Dendritic cell treated with granulocyte-macrophage colony-stimulating factor and Interleukin-4, amounts not matched to agents 40 ng/mL and 50 ng/mL, for 4 days (primary cell): Measurements from ENCODE around the gene LRFN3.
"Not testable (repeated sequence)": the region's sequence is repeated elsewhere in the genome, so short reads cannot be mapped to it uniquely, and the experiment has no call there.

Source experiments
- H3K27ac Mint-ChIP-seq: one replicate; pipeline ENCODE4 v1.8.0; 2022; ENCODE audit warnings: mild to moderate bottlenecking, mixed read lengths
- H3K27me3 Mint-ChIP-seq: one replicate; pipeline ENCODE4 v1.8.0; 2022; ENCODE audit warnings: mild to moderate bottlenecking, mixed read lengths
- H3K36me3 Mint-ChIP-seq: one replicate; pipeline ENCODE4 v1.8.0; 2022; ENCODE audit warnings: low read depth, mixed read lengths
- H3K4me1 Mint-ChIP-seq: one replicate; pipeline ENCODE4 v1.8.0; 2022; ENCODE audit warnings: low read depth, mixed read lengths
- H3K4me3 Mint-ChIP-seq: one replicate; pipeline ENCODE4 v1.8.0; 2022; ENCODE audit warnings: mild to moderate bottlenecking, moderate library complexity, mixed read lengths
- H3K9me3 Mint-ChIP-seq: one replicate; pipeline ENCODE4 v1.8.0; 2022; ENCODE audit warnings: mixed read lengths
- intact Hi-C: fragments of 100-400 bp; cut with micrococcal nuclease; formaldehyde crosslinking; loops from one replicate; pipeline ENCODE4 v1.15.0; 2022

Gene LRFN3

GRCh38 chr19:35938282-35939224 lies 2.4 kb downstream of the LRFN3 start:
- peaks cover 7% of the 10 kb centered on the region for H3K4me1 Mint-ChIP-seq
- H3K9me3 Mint-ChIP-seq, result no peaks in the 10 kb centered on the region
- peaks cover 46% of the 10 kb centered on the region for H3K27me3 Mint-ChIP-seq
- intact Hi-C loops, result no loop called here
- H3K36me3 Mint-ChIP-seq, result no peaks in the 10 kb centered on the region
- no peak overlapping the region for H3K27ac Mint-ChIP-seq
- no peak overlapping the region for H3K4me3 Mint-ChIP-seq

GRCh38 chr19:35939307-35940077 lies 3.3 kb downstream of the LRFN3 start:
- H3K9me3 Mint-ChIP-seq, result no peaks in the 10 kb centered on the region
- H3K36me3 Mint-ChIP-seq, result no peaks in the 10 kb centered on the region
- peaks cover 48% of the 10 kb centered on the region for H3K27me3 Mint-ChIP-seq
- H3K4me1 Mint-ChIP-seq, result peaks cover 7% of the 10 kb centered on the region
- intact Hi-C loops, result no loop called here
- no peak overlapping the region for H3K27ac Mint-ChIP-seq
- no peak overlapping the region for H3K4me3 Mint-ChIP-seq

GRCh38 chr19:35940078-35940775 lies 4.1 kb downstream of the LRFN3 start:
- intact Hi-C loops, result no loop called here
- Mint-ChIP-seq H3K4me3 (no peak overlapping the region), H3K27me3 (peaks cover 42% of the 10 kb centered on the region), H3K27ac (no peak overlapping the region), H3K4me1 (peaks cover 7% of the 10 kb centered on the region), H3K36me3 (no peaks in the 10 kb centered on the region), H3K9me3 (no peaks in the 10 kb centered on the region)

- H3K27ac Mint-ChIP-seq, result no peak overlapping the region
- H3K4me1 Mint-ChIP-seq, result peaks cover 5% of the 10 kb centered on the region
- no peak overlapping the region for H3K4me3 Mint-ChIP-seq
- intact Hi-C loops, result no loop called here
- no peaks in the 10 kb centered on the region for H3K36me3 Mint-ChIP-seq
- no peaks in the 10 kb centered on the region for H3K9me3 Mint-ChIP-seq
- peaks cover 38% of the 10 kb centered on the region for H3K27me3 Mint-ChIP-seq
These were observed 4.7 kb downstream of the LRFN3 start for GRCh38 chr19:35940839-35941238.

- Mint-ChIP-seq H3K27me3 (peaks cover 29% of the 10 kb centered on the region), H3K36me3 (no peaks in the 10 kb centered on the region), H3K4me3 (no peak overlapping the region), H3K9me3 (no peaks in the 10 kb centered on the region), H3K27ac (no peak overlapping the region), H3K4me1 (no peaks in the 10 kb centered on the region)
- intact Hi-C loops, result no loop called here
These were observed 6.1 kb downstream of the LRFN3 start for GRCh38 chr19:35942235-35942634.

- H3K36me3 Mint-ChIP-seq, result no peaks in the 10 kb centered on the region
These were observed 7.4 kb downstream of the LRFN3 start for GRCh38 chr19:35943321-35944301.

GRCh38 chr19:35944556-35944955 lies 8.4 kb downstream of the LRFN3 start:
- H3K27ac Mint-ChIP-seq, result no peak overlapping the region
- intact Hi-C loops, result no loop called here
- no peaks in the 10 kb centered on the region for H3K9me3 Mint-ChIP-seq
- H3K27me3 Mint-ChIP-seq, result peaks cover 23% of the 10 kb centered on the region
- H3K4me3 Mint-ChIP-seq, result no peak overlapping the region
- H3K36me3 Mint-ChIP-seq, result no peaks in the 10 kb centered on the region
- peaks cover 4% of the 10 kb centered on the region for H3K4me1 Mint-ChIP-seq

More at GRCh38 chr19:35943321-35944301, 7.4 kb downstream of the LRFN3 start:
- Mint-ChIP-seq H3K27me3 (peaks cover 20% of the 10 kb centered on the region), H3K4me1 (no peaks in the 10 kb centered on the region), H3K9me3 (no peaks in the 10 kb centered on the region), H3K27ac (no peak overlapping the region), H3K4me3 (no peak overlapping the region)
- intact Hi-C loops, result no loop called here

GRCh38 chr19:35945121-35945790 lies 9.1 kb downstream of the LRFN3 start:
- H3K27me3 Mint-ChIP-seq, result peaks cover 23% of the 10 kb centered on the region
- H3K4me3 Mint-ChIP-seq, result no peak overlapping the region
- intact Hi-C loops, result no loop called here
- H3K27ac Mint-ChIP-seq, result no peak overlapping the region
- no peaks in the 10 kb centered on the region for H3K9me3 Mint-ChIP-seq
- no peaks in the 10 kb centered on the region for H3K36me3 Mint-ChIP-seq
- peaks cover 4% of the 10 kb centered on the region for H3K4me1 Mint-ChIP-seq

- Mint-ChIP-seq H3K27me3 (peaks cover 21% of the 10 kb centered on the region), H3K27ac (no peak overlapping the region), H3K4me1 (peaks cover 4% of the 10 kb centered on the region), H3K4me3 (no peak overlapping the region), H3K36me3 (no peaks in the 10 kb centered on the region), H3K9me3 (no peaks in the 10 kb centered on the region)
- intact Hi-C loops, result no loop called here
These were observed 10.0 kb downstream of the LRFN3 start for GRCh38 chr19:35946203-35946602.

- H3K27me3 Mint-ChIP-seq, result peaks cover 22% of the 10 kb centered on the region
- no peaks in the 10 kb centered on the region for H3K36me3 Mint-ChIP-seq
- H3K9me3 Mint-ChIP-seq, result no peaks in the 10 kb centered on the region
- H3K4me1 Mint-ChIP-seq, result peaks cover 27% of the 10 kb centered on the region
- intact Hi-C loops, result no loop called here
- no peak overlapping the region for H3K4me3 Mint-ChIP-seq
- H3K27ac Mint-ChIP-seq, result no peak overlapping the region
These were observed 13.0 kb downstream of the LRFN3 start for GRCh38 chr19:35949131-35949530.

GRCh38 chr19:35955881-35956634 lies 19.9 kb downstream of the LRFN3 start:
- H3K36me3 Mint-ChIP-seq, result no peaks in the 10 kb centered on the region
- peaks cover 44% of the 10 kb centered on the region for H3K4me1 Mint-ChIP-seq
- H3K9me3 Mint-ChIP-seq, result no peaks in the 10 kb centered on the region
- H3K27me3 Mint-ChIP-seq, result peaks cover 44% of the 10 kb centered on the region
- intact Hi-C loops, result loop anchor here (5.0 kb wide), 1 partner anchor 36 kb away; no protein-coding TSS in a partner anchor
- H3K4me3 Mint-ChIP-seq, result no peak overlapping the region
- no peak overlapping the region for H3K27ac Mint-ChIP-seq

- not testable (repeated sequence) for H3K4me3 Mint-ChIP-seq, H3K36me3 Mint-ChIP-seq, H3K9me3 Mint-ChIP-seq
- Mint-ChIP-seq H3K27me3 (peaks cover 44% of the 10 kb centered on the region), H3K27ac (peak overlapping the region; percentile 7), H3K4me1 (peaks cover 39% of the 10 kb centered on the region)
- intact Hi-C loops, result loop anchor here (5.0 kb wide), 1 partner anchor 35 kb away; no protein-coding TSS in a partner anchor
These were observed 21.2 kb downstream of the LRFN3 start for GRCh38 chr19:35957411-35957810.
